ENCODE results near the gene PLCD1. TPM values are rescaled to one million over a fixed set of nuclear protein-coding genes. Genes with fewer than 3 reads are reported as not detected.
A peak's percentile ranks its signal among the peaks of the same experiment; 100 is the strongest.

The PLCD1 gene
- total and polyA plus RNA-seq, 2 of the 13 experiments (the other 11 are each of a cell fraction or from before 2014, with no cell fraction given), result 10.1 to 12.4 TPM

GRCh38 chr3:37964716-37965115 is 64.7 kb downstream of the PLCD1 start (continued):
- TF ChIP-seq ARID4A (CRISPR knock-in tag; IDR thresholded peaks at IDR 0.05; ENCODE audit: borderline replicate concordance) (peak; percentile 15; the same call in 1 of the 2 replicates), ZNF136 (CRISPR knock-in tag; IDR thresholded peaks at IDR 0.05; ENCODE audit: low read depth) (no peak), ZFP90 (CRISPR knock-in tag; IDR thresholded peaks at IDR 0.05; ENCODE audit: borderline replicate concordance) (0 out of 2 replicates have a peak, but pooled peaks have one; percentile 52), JDP2 (CRISPR knock-in tag; IDR thresholded peaks at IDR 0.05; ENCODE audit: borderline replicate concordance) (no peak), FOXJ3 (CRISPR knock-in tag; IDR thresholded peaks at IDR 0.05; ENCODE audit: borderline replicate concordance) (peak; percentile 66; the same call in 1 of the 2 replicates), ZNF749 (CRISPR knock-in tag; IDR thresholded peaks at IDR 0.05; ENCODE audit: borderline replicate concordance) (no peak), ZNF678 (CRISPR knock-in tag; IDR thresholded peaks at IDR 0.05) (no peak), ZNF430 (CRISPR knock-in tag; IDR thresholded peaks at IDR 0.05) (no peak), MTF2 (CRISPR knock-in tag; IDR thresholded peaks at IDR 0.05; ENCODE audit: borderline replicate concordance) (no peak), ISL2 (CRISPR knock-in tag; IDR thresholded peaks at IDR 0.05) (peak; percentile 54; the same call in 1 of the 2 replicates), ATF1 (CRISPR knock-in tag; IDR thresholded peaks at IDR 0.05) (0 out of 2 replicates have a peak, but pooled peaks have one; percentile 47), MYNN (CRISPR knock-in tag; IDR thresholded peaks at IDR 0.05; ENCODE audit: low read depth) (no peak), TBX3 (IDR thresholded peaks at IDR 0.05; ENCODE audit: borderline replicate concordance) (no peak), ATF7-NPFF (CRISPR knock-in tag; IDR thresholded peaks at IDR 0.05; ENCODE audit: low read depth) (0 out of 2 replicates have a peak, but pooled peaks have one; percentile 55), POLR2A (IDR thresholded peaks at IDR 0.05; ENCODE audit: insufficient read depth in 1 of 2, low read depth in 2 of 2, low read length in 2 of 2) (0 out of 4 replicates have a peak, but pooled peaks of 1 of the 2 experiments have one; percentile 17), HMGA1 (CRISPR knock-in tag; conservative IDR thresholded peaks at IDR 0.05) (no peak), HMG20A (CRISPR knock-in tag; IDR thresholded peaks at IDR 0.05; ENCODE audit: borderline replicate concordance) (peak; percentile 60; the same call in 1 of the 2 replicates), NR2F6 (IDR thresholded peaks at IDR 0.05) (no peak; the same call in 1 of the 2 replicates), NR2F6 (CRISPR knock-in tag; IDR thresholded peaks at IDR 0.05) (no peak; the same call in 1 of the 2 replicates), HNF1A (IDR thresholded peaks at IDR 0.05; ENCODE audit: low read depth) (peak; percentile 97), HNF1A (CRISPR knock-in tag; IDR thresholded peaks at IDR 0.05; ENCODE audit: borderline replicate concordance) (peak; percentile 95), TBL1XR1 (IDR thresholded peaks at IDR 0.05; ENCODE audit: borderline replicate concordance, low read length, partially characterized antibody) (no peak)
- TF ChIP-seq, protein P1, sequence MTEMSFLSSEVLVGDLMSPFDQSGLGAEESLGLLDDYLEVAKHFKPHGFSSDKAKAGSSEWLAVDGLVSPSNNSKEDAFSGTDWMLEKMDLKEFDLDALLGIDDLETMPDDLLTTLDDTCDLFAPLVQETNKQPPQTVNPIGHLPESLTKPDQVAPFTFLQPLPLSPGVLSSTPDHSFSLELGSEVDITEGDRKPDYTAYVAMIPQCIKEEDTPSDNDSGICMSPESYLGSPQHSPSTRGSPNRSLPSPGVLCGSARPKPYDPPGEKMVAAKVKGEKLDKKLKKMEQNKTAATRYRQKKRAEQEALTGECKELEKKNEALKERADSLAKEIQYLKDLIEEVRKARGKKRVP (CRISPR knock-in tag; IDR thresholded peaks at IDR 0.05), result peak in 1 of 2 experiments; percentile 58; a peak in 1 of 4 replicates

All from HepG2 (cell line).